Stomach smooth muscle (tissue), 2 donors: ENCODE results near the gene MAPRE3.

Experiments used
- H3K27ac ChIP-seq: one replicate; pipeline ENCODE4 v1.7.0; 2013; ENCODE audit warnings: mild to moderate bottlenecking, low read length, inconsistent platforms
- H3K27me3 ChIP-seq, 2 donors: one replicate each; pipeline ENCODE4 v1.7.0; 2013; ENCODE audit warnings: low read length in 2 of 2; ENCODE audit not compliant: insufficient read depth in 2 of 2, control insufficient read depth in 1 of 2
- H3K36me3 ChIP-seq, 2 donors: one replicate each; pipeline ENCODE4 v1.7.0; 2013; ENCODE audit warnings: low read length in 2 of 2; ENCODE audit not compliant: control insufficient read depth in 2 of 2, insufficient read depth in 2 of 2
- H3K4me1 ChIP-seq: one replicate; pipeline ENCODE4 v1.7.0; 2013; ENCODE audit warnings: low read length; ENCODE audit not compliant: control insufficient read depth, insufficient read depth
- H3K4me3 ChIP-seq, 2 donors: one replicate each; pipeline ENCODE4 v1.7.0; 2013; ENCODE audit warnings: low read length in 2 of 2
- H3K9ac ChIP-seq, 2 donors: one replicate each; pipeline ENCODE4 v1.7.0; 2013; ENCODE audit warnings: low read length in 2 of 2, mild to moderate bottlenecking in 1 of 2
- H3K9me3 ChIP-seq, 2 donors: one replicate each; pipeline ENCODE4 v1.7.0; 2013; ENCODE audit warnings: low read length in 2 of 2; ENCODE audit not compliant: control insufficient read depth in 2 of 2
- donor health status: healthy.
- donor health status: Pancreatic carcinoma.

MAPRE3 gene

GRCh38 chr2:27039871-27040270 is 69.4 kb downstream of the MAPRE3 start:
- H3K27me3 ChIP-seq = no peaks in the 10 kb centered on the region

GRCh38 chr2:27040282-27040681 is 69.8 kb downstream of the MAPRE3 start:
- Histone ChIP-seq H3K27me3 (no peaks in the 10 kb centered on the region), H3K4me3 (no peak overlapping the region), H3K4me1 (peaks cover 12% of the 10 kb centered on the region), H3K9me3 (no peaks in the 10 kb centered on the region), H3K27ac (no peak overlapping the region), H3K9ac (no peak overlapping the region), H3K36me3 (peaks cover 50 to 58% of the 10 kb centered on the region in 2 donors)

More at GRCh38 chr2:27039871-27040270, 69.4 kb downstream of the MAPRE3 start:
- Histone ChIP-seq H3K9ac (no peak overlapping the region), H3K4me3 (no peak overlapping the region), H3K4me1 (peaks cover 13% of the 10 kb centered on the region), H3K36me3 (peaks cover 50 to 62% of the 10 kb centered on the region in 2 donors), H3K27ac (no peak overlapping the region), H3K9me3 (no peaks in the 10 kb centered on the region)

- Histone ChIP-seq H3K27ac (peak overlapping the region; percentile 24), H3K4me1 (peaks cover 12% of the 10 kb centered on the region), H3K27me3 (no peaks in the 10 kb centered on the region), H3K9ac (no peak overlapping the region), H3K36me3 (peaks cover 36 to 45% of the 10 kb centered on the region in 2 donors), H3K9me3 (no peaks in the 10 kb centered on the region), H3K4me3 (no peak overlapping the region)
These were observed 71.3 kb downstream of the MAPRE3 start for GRCh38 chr2:27041752-27042151.

GRCh38 chr2:27042159-27042661 is 71.8 kb downstream of the MAPRE3 start:
- H3K27me3 ChIP-seq = no peaks in the 10 kb centered on the region
- H3K4me1 ChIP-seq = peaks cover 12% of the 10 kb centered on the region
- peaks cover 31 to 40% of the 10 kb centered on the region in 2 donors for H3K36me3 ChIP-seq
- H3K4me3 ChIP-seq = no peak overlapping the region
- no peaks in the 10 kb centered on the region for H3K9me3 ChIP-seq
- H3K9ac ChIP-seq = no peak overlapping the region
- H3K27ac ChIP-seq = peak overlapping the region; percentile 24

GRCh38 chr2:27042985-27043634 is 72.7 kb downstream of the MAPRE3 start:
- Histone ChIP-seq H3K9me3 (no peaks in the 10 kb centered on the region), H3K4me3 (no peak overlapping the region), H3K27ac (no peak overlapping the region), H3K4me1 (peaks cover 12% of the 10 kb centered on the region), H3K36me3 (peaks cover 22 to 31% of the 10 kb centered on the region in 2 donors), H3K9ac (no peak overlapping the region), H3K27me3 (no peaks in the 10 kb centered on the region)

GRCh38 chr2:27049422-27050280 is 79.2 kb downstream of the MAPRE3 start:
- Histone ChIP-seq H3K4me3 (peak overlapping the region; percentile 78 to 97), H3K27me3 (no peaks in the 10 kb centered on the region), H3K27ac (peak overlapping the region; percentile 75), H3K36me3 (peaks cover 8 to 11% of the 10 kb centered on the region in 2 donors), H3K9me3 (no peaks in the 10 kb centered on the region), H3K4me1 (peaks cover 23% of the 10 kb centered on the region), H3K9ac (peak overlapping the region; percentile 74 to 77)

GRCh38 chr2:27050281-27050995 is 80.0 kb downstream of the MAPRE3 start:
- H3K27me3 ChIP-seq = no peaks in the 10 kb centered on the region
- peaks cover 23% of the 10 kb centered on the region for H3K4me1 ChIP-seq
- H3K9ac ChIP-seq = peak overlapping the region; percentile 74 to 77
- H3K4me3 ChIP-seq = peak overlapping the region; percentile 78 to 97
- peaks cover 16 to 18% of the 10 kb centered on the region in 2 donors for H3K36me3 ChIP-seq
- peak overlapping the region; percentile 75 for H3K27ac ChIP-seq
- no peaks in the 10 kb centered on the region for H3K9me3 ChIP-seq

GRCh38 chr2:27050996-27051901 is 80.8 kb downstream of the MAPRE3 start, which contains the start of gene AGBL5:
AGBL5 (plus strand) TSS chr2:27051668; CDS start chr2:27052959, 1,291 bp downstream.
- Histone ChIP-seq H3K9me3 (no peaks in the 10 kb centered on the region), H3K4me1 (peaks cover 23% of the 10 kb centered on the region), H3K36me3 (peaks cover 24 to 25% of the 10 kb centered on the region in 2 donors), H3K27ac (peak within 1 kb of the TSS; percentile 75), H3K27me3 (no peaks in the 10 kb centered on the region), H3K4me3 (peak within 1 kb of the TSS; percentile 78 to 97), H3K9ac (peak within 1 kb of the TSS; percentile 76 to 77)

GRCh38 chr2:27051902-27052645 is 81.6 kb downstream of the MAPRE3 start:
- no peaks in the 10 kb centered on the region for H3K27me3 ChIP-seq
- H3K4me1 ChIP-seq = peaks cover 23% of the 10 kb centered on the region
- H3K9me3 ChIP-seq = no peaks in the 10 kb centered on the region
- H3K27ac ChIP-seq = peak overlapping the region; percentile 75
- H3K36me3 ChIP-seq = peaks cover 30 to 31% of the 10 kb centered on the region in 2 donors
- H3K4me3 ChIP-seq = peak overlapping the region; percentile 73 to 78
- peak overlapping the region; percentile 76 to 77 for H3K9ac ChIP-seq
